Esophagus muscularis mucosa (tissue), 4 donors: Measurements from ENCODE around the gene IFNL2.

ENCODE experiments used
- EP300 ChIP-seq: sonication (generic); formaldehyde crosslinking; IDR thresholded peaks from one replicate; pipeline ENCODE4 v1.6.1; 2017; ENCODE audit warnings: antibody characterized with exemption
- POLR2A ChIP-seq: fragments of 450-650 bp; IDR thresholded peaks from one replicate; pipeline ENCODE4 v1.6.1; 2017; ENCODE audit warnings: antibody characterized with exemption, moderate library complexity, mild to moderate bottlenecking, low read depth
- TF ChIP-seq, protein P1 (sequence below), 3 experiments: fragments of 200-600 bp in 2 of 3; fragments of 450-650 bp in 1 of 3; sonication (generic) in 2 of 3; IDR thresholded peaks; one replicate each; pipeline ENCODE4 v1.5.1; 2017 to 2019; ENCODE audit warnings: antibody characterized with exemption in 3 of 3, mild to moderate bottlenecking in 2 of 3, moderate library complexity in 1 of 3

DNA sequence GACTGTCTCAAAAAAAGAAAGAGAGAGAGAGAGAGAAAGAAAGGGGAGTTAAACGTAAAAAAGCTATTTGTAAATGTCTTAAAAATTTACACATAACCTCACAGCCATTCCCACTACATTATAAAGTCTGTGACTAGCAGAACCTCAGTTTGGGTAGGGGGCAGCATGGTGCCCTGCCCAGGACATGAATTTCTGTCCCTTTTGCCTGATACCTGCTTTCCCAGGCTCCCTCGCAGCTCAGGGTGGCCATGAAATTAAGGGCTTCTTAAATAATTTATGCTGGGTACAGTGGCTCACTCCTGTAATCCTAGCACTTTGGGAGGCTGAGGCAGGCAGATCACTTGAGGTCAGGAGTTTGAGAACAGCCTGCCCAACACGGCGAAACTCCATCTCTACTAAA, 32.8 kb downstream of the IFNL2 start:
- TF ChIP-seq EP300 (no peak), POLR2A (no peak)
- TF ChIP-seq, protein P1, sequence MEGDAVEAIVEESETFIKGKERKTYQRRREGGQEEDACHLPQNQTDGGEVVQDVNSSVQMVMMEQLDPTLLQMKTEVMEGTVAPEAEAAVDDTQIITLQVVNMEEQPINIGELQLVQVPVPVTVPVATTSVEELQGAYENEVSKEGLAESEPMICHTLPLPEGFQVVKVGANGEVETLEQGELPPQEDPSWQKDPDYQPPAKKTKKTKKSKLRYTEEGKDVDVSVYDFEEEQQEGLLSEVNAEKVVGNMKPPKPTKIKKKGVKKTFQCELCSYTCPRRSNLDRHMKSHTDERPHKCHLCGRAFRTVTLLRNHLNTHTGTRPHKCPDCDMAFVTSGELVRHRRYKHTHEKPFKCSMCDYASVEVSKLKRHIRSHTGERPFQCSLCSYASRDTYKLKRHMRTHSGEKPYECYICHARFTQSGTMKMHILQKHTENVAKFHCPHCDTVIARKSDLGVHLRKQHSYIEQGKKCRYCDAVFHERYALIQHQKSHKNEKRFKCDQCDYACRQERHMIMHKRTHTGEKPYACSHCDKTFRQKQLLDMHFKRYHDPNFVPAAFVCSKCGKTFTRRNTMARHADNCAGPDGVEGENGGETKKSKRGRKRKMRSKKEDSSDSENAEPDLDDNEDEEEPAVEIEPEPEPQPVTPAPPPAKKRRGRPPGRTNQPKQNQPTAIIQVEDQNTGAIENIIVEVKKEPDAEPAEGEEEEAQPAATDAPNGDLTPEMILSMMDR (IDR thresholded peaks at IDR 0.05) = no peak
